Occipital lobe (tissue), 2 donors: ENCODE data around the gene ASCL1. TPM values are rescaled to one million over a fixed set of nuclear protein-coding genes. Genes with fewer than 3 reads are reported as not detected.
A peak's percentile ranks its signal among the peaks of the same experiment; 100 is the strongest.

Experiments used
- DNase-seq: peaks from one replicate; lab custom pipeline; 2025; lab: John Stamatoyannopoulos, UW
- total RNA-seq: library from RNA; depleted of rRNA; stranded (reverse); fragments of >200 nt; gene quantifications from one replicate; pipeline ENCODE4 v1.2.3, GENCODE V29; 2014

The ASCL1 gene
- total RNA-seq: 21.1 TPM

GRCh38 chr12:102957339-102958050 is at the start of gene ASCL1:
Gene ASCL1, plus strand, starts transcription at chr12:102957674. Its CDS starts 571 bp downstream, at chr12:102958245.
- DNase-seq: peak; percentile 16

- no peak for DNase-seq
Measured at GRCh38 chr12:102907918-102908317, 49.6 kb upstream of the ASCL1 start.

- DNase-seq: no peak
Measured at GRCh38 chr12:102910137-102910536, 47.3 kb upstream of the ASCL1 start.

- DNase-seq: no peak
Measured at GRCh38 chr12:102910792-102911191, 46.7 kb upstream of the ASCL1 start.

- no peak for DNase-seq
Measured at GRCh38 chr12:102911320-102911719, 46.2 kb upstream of the ASCL1 start.

- DNase-seq: no peak
Measured at GRCh38 chr12:102912258-102912657, 45.2 kb upstream of the ASCL1 start.

- DNase-seq: no peak
Measured at GRCh38 chr12:102913453-102914226, 43.8 kb upstream of the ASCL1 start.

GRCh38 chr12:102916252-102917025 is 41.0 kb upstream of the ASCL1 start:
- no peak for DNase-seq

- DNase-seq: no peak
Measured at GRCh38 chr12:102917026-102917787, 40.3 kb upstream of the ASCL1 start, which contains the start of gene PAH. Gene PAH, minus strand, starts transcription at chr12:102917244. Its CDS starts 114 bp downstream, at chr12:102917130.

GRCh38 chr12:102918840-102919239 is 38.6 kb upstream of the ASCL1 start:
- no peak for DNase-seq

GRCh38 chr12:102920271-102920670 is 37.2 kb upstream of the ASCL1 start:
- DNase-seq: no peak

- no peak for DNase-seq
Measured at GRCh38 chr12:102921240-102921639, 36.2 kb upstream of the ASCL1 start.

GRCh38 chr12:102927220-102927619 is 30.3 kb upstream of the ASCL1 start:
- DNase-seq: no peak

GRCh38 chr12:102933168-102933567 is 24.3 kb upstream of the ASCL1 start:
- DNase-seq: no peak

GRCh38 chr12:102939059-102939458 is 18.4 kb upstream of the ASCL1 start:
- DNase-seq: no peak

- DNase-seq: no peak
Measured at GRCh38 chr12:102939670-102940222, 17.7 kb upstream of the ASCL1 start.

- DNase-seq: no peak
Measured at GRCh38 chr12:102946042-102946441, 11.4 kb upstream of the ASCL1 start.

- DNase-seq: peak; percentile 20
Measured at GRCh38 chr12:102948941-102949352, 8.5 kb upstream of the ASCL1 start.

GRCh38 chr12:102950107-102950949 is 7.1 kb upstream of the ASCL1 start:
- DNase-seq: no peak
